Right renal pelvis (tissue), 4 donors: ENCODE measurements around the gene SLC37A1. TPM values are rescaled to one million over a fixed set of nuclear protein-coding genes. Genes with fewer than 3 reads are reported as not detected.

ENCODE experiments used
- DNase-seq, 4 donors: peaks; one replicate each; pipeline ENCODE4 v3.0.0-alpha.2; 2013; ENCODE audit warnings: low read depth in 4 of 4, low spot score in 3 of 4, missing footprints in 1 of 4
- polyA plus RNA-seq, 4 donors: library from polyadenylated mRNA; unstranded; fragments of 120-200 nt; gene quantifications; one replicate each; pipeline ENCODE4 v1.2.1, GENCODE V29; 2013; ENCODE audit not compliant: insufficient read length in 4 of 4

The SLC37A1 gene
- polyA plus RNA-seq, 4 donors: 7.8 to 10.5 (median 9.1) TPM

DNA sequence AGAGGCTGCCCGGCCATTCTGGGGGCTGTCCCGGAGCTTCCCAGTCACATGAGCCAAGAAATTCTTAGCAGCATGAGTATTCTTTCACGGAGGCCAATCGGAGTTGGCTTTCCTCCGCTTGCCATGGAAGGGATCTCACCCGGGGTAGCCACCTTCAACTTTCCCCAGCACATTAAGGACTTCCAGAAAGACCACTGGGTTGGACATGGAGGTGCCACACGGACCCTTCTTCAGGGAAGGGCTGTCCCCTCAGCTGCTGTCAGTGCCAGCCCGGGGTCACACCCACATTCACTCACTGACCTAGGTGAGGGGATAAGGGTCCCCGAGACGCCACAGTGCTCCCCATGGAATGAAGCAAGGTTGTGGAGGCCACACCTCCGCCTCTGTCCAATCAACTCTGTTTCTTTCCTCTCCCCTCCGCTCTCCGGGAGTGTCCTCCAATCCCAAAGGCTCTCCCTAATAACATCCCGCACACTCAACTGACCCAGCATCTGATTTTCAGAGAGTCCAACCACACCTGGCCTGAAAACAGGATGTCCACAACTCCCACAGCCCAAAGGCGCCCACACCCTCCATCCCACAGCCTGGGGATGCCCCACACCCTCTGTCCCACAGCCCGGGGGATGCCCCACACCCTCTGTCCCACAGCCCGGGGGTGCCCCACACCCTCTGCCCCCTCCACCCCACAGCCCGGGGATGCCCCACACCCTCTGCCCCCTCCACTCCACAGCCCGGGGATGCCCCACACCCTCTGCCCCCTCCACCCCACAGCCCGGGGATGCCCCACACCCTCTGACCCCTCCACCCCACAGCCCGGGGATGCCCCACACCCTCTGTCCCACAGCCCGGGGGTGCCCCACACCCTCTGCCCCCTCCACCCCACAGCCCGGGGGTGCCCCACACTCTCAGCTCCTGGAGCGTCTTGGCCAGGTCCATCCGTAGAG, 37.0 kb upstream of the SLC37A1 start:
- no peak for DNase-seq

DNA sequence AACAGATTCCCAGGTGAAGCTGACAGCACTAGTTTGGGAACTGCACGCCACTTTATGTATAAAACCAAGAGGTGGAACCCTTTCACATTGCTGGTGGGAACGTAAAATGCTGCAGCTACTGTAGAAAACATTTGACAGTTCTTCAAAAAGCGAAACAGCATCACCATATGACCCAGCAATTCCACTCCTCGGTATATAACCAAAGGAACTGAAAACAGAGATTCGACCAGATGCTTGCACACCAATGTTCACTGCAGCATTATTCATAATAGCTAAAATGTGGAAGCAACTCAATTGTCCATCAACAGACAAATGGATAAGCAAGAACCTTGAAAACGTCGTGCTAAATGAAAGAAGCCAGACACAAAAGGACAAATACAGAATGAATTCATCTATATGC, 35.1 kb upstream of the SLC37A1 start:
- DNase-seq: no peak

GRCh38 chr21:42479582-42479981, 34.1 kb upstream of the SLC37A1 start:
- no peak for DNase-seq

DNA sequence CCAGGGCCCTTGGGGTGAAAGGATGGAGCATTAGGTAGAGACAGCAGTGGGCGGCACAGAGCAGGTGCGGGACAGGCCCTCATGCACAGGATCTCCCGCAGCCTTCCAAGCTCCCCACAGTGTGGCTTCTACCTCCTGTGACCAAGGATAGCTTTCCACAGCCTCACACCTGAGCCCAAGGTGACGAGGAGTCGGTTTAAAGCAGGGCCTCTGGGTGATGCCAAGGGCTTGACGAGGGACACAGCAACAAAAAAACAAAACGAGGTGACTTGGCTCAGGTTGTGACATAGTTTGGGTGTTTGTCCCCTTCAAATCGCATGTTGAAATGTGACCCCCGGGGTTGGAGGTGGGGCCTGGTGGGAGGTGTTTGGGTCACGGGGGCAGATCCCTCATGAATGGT, 32.9 kb upstream of the SLC37A1 start:
- no peak for DNase-seq

DNA sequence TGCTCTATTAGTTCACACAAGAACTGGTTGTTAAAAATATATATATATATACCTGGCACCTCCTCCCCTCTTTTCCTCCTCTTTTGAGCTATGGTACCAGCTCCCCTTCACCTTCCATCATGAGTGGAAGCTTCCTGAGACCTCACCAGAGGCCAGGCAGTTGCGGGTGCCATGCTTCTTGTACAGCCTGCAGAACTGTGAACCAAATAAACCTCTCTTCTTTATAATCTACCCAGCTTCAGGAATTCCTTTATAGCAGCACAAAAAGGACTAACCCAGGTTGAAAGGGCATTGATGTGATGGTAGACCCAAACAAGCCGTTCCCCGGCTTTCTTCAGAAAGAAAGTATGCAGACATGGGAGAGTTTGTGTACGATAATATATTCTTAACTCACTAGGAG, 32.5 kb upstream of the SLC37A1 start:
- no peak for DNase-seq

DNA sequence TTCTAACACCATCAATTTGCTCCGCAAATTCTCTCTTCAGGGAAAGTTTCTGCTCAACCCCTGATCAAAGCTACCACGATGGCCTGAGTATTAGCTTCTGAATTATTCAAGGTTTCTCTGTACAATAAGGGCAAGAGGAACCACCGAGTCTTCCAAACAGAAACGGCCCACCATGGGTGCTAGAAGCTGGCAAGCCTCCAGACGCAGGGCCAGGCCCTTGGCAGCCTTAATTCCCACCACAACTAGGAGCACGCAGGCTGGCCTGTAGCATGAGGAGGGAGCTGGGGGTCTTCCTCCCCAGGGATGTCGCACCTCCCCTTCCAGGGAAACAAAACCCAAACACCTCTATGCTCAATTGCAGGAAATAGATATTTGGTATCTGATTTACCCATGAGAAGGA, 28.7 kb upstream of the SLC37A1 start:
- DNase-seq: no peak

- no peak for DNase-seq
Observed at GRCh38 chr21:42486072-42486471, 27.6 kb upstream of the SLC37A1 start.

GRCh38 chr21:42486531-42486930, 27.1 kb upstream of the SLC37A1 start:
- no peak for DNase-seq

DNA sequence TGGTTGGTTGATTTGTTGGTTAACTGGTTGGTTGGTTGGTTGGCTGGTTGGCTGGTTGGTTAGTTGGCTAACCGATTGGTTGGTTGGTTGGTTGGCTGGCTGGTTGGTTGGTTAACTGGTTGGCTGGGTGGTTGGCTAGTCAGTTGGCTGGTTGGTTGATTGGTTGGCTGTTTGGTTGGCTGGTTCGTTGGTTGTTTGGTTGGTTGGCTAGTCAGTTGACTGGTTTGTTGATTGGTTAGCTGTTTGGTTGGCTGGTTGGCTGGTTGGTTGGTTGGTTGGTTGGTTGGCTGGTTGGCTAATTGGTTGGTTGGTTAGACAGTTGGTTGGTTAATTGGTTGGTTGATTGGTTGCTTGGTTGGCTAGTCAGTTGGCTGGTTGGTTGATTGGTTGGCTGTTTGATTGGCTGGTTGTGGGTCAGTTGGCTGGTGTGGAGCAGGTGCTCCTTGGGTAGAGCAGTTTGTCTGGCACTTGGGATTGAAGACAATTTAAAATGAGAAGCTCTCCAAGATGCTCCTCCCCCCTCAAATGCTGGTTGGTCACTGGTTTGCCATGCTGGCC, 24.6 kb upstream of the SLC37A1 start:
- no peak for DNase-seq

- no peak for DNase-seq
Observed at GRCh38 chr21:42489991-42490390, 23.7 kb upstream of the SLC37A1 start.

DNA sequence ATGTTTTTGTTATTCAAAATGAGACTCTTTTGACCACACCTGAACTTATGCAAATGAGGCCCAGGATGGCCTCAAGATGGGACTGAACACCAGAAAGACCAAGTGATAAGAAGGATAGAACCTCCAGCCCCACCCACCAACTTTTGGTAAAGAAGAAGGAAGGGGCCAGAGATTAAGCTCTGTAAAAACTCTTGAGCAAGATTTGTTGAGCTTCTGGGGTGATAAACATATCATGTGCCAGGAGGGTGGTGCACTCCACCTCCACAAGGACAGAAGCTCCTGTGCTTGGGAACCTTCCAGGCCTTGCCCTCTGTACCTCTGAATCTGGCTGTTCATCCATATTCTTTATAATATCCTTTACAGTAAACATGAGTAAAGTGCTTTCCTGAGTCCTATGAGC, 22.9 kb upstream of the SLC37A1 start:
- DNase-seq: no peak

GRCh38 chr21:42491328-42491727, 22.3 kb upstream of the SLC37A1 start:
- no peak for DNase-seq

DNA sequence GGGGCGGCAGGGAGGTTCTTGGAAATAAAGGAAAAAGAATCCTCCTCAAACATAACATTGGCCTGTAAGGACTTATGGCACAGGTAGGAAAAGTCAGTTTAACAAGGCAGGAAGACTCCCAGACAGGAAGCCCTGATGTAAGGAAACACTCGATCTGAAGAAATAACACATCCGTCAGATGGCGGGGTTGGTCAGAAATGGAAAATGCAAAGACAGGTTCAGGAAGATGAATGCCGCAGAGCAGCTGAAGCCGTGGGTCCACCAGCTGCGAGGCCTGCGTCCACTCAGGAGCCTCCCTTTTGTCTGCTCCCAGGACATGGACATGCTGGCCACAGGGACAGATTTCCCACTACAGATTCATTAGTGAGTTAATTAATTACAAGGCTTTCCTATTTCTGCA, 21.5 kb upstream of the SLC37A1 start:
- no peak for DNase-seq

GRCh38 chr21:42493109-42494060, 20.3 kb upstream of the SLC37A1 start:
- DNase-seq: no peak

DNA sequence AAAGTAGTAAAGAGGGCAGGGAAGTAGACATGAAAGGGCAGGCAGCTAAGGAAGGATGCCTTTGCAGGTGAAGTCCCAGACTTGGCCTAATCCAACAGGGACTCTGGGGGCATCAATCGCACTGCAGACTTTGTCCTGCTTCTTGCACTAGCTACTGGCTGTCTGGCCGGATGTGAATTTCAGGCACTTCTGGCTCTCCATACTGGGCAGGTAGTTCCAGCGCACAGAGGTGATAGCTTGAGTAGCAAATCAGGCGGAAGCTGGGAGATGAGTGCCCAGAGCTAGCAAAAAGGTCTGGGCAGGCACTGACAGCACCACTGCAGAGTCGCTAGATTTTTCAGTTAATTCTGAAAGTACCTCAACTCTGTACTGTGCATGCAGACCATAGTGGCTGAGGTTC, 18.6 kb upstream of the SLC37A1 start:
- no peak for DNase-seq

DNA sequence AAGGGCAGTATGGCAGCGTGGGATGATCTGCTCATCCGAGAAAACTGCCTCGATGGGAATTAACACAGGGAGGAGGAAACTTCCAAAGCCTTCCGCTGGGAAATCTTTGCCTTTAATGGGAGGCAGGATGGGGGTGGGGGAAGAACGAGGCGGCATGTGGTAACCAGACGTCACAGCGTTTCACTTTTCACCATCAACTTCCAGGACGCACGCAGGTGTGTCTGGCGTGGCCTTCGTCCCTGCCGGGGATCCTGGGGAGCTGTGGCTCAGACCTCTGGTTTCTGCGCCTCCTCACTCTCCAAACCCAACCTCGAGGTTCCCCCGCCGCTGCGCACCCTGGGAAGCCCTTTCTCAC, 17.9 kb upstream of the SLC37A1 start:
- DNase-seq: no peak

DNA sequence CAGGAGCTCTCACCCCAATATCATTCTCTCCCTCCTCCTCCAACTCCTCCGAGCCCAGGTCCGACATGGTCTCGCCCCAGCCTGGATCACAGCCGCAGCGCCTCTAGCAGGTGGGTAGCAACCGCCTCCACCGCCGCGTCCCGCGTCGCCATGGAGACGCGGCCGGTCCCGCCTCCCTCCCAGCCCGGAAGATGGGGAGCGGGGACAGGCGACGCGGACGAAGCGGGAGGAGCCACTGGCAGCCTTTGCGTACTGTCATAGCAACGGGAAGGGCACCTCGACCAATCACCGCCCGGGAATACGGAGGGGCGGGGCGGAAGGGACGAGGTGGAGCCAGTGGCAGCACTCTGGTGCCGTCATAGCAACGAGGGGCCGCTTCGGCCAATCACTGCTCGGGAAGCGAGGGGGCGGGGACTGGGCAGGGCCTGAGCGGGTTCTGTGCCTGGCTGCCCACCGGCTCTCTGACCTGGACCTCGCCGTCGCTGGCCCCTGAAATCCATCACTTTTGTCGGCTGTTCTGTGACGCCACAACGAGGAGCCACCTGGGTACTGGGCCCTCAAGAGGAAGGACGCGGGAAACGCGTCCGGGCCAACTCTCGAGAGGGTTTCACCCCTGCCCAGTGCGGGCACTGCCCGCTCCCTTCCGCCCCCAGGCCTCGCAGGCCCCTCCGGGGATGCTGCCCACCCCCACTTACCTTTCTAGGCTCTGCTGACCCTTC, 17.4 kb upstream of the SLC37A1 start, which contains the start of gene RSPH1:
Gene RSPH1, minus strand, starts transcription at position 105 of the 719 bp plus-strand sequence. Its CDS starts 38 bp downstream, at position 67.
- peak; percentile 97 to 98 (median 98) for DNase-seq

GRCh38 chr21:42496839-42497202, 16.8 kb upstream of the SLC37A1 start:
- no peak for DNase-seq

GRCh38 chr21:42498012-42498411, 15.6 kb upstream of the SLC37A1 start:
- no peak for DNase-seq

DNA sequence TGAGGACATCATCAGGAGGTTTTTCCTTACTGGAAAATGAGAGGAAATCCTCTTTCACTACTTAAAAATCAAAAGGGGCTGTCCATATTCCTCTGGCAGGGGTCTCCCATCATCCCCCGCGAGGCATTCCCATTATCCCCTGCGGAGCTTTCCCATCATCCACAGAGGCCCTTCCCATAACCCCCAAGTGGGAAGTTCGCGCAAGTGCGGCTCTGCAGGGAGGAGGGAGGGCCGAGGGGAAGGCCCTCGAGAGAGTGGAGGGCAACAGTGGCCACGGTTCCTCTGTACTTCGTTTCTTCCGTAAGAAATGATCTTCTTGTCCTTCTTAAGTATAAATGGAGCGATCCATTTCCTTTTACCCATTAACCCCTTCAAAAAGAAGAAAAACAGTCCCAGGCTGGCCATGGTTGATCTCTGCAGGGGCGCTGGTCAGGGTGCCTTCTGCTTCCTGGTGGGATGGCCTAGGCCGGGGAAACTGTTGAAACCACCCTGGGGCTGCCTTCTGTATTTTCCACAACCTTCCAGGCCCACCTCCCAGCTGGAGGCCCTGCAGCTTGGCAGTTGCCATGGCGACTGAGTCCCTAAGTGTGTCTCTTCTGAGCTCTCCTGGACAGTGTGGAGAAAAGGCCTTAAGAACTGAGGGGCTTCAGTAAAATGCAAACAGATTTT, 14.1 kb upstream of the SLC37A1 start:
- DNase-seq: no peak
